ENCODE measurements around the gene RPL22. TPM values are rescaled to one million over a fixed set of nuclear protein-coding genes. Genes with fewer than 3 reads are reported as not detected.

Gene RPL22
- polyA plus RNA-seq, 6 donors from 2014 or later: 148 to 237 (median 187) TPM

GRCh38 chr1:6241887-6242740, 42.7 kb upstream of the RPL22 start:
- DNase-seq: no peak
- Mint-ChIP-seq H3K9me3 (peaks cover 0 to 2% (median 0%) of the 10 kb centered on the region in 7 donors), H3K27me3 (peaks cover 35 to 69% (median 40%) of the 10 kb centered on the region in 3 donors), H3K4me3 (peak overlapping the region in 4 of 8 donors; percentile 9 to 66 (median 57)), H3K27ac (no peak overlapping the region), H3K36me3 (peaks cover 0 to 8% of the 10 kb centered on the region in 2 donors), H3K4me1 (peaks cover 9 to 20% (median 19%) of the 10 kb centered on the region in 3 donors)
- ATAC-seq (ENCODE audit: low read depth in 2 of 2): no peak

DNA sequence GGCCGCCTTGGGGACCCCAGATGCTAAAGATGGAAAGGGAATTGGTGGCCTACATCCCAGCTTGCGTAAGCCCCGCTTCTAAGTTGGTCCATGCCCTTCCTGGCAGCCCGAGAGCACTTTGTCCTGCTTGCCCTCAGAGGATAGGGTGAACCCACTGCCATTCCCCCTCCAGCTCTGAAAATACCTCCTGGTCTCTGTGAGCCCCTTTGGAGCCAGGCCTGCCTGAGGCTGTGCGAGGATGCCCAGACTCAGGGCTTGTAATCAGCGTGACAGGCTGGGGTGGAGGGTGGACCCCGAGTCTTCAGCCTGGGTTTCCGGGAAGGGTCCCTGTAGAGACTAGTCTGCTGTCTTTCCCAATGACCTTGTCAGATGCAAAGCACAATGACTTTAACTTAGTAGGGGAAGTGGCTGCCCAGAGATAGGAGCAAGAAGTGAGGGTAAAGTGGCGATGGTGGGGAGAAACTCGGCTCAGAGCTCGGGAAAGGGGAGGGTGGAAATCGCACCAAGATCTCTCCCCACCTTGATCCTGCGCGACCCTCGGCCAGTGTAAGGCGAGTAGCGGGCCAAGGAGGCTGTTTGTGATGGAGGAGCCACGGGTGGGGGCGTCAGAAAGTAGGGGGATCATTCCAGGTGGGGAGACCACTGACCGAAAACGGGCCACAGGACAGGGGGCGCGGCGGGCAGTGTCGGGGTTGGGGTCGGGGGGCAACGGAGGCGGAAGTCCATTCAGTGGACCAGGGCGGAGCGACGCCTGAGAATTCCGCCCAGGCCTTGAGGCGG, 41.9 kb upstream of the RPL22 start:
- no peaks in the 10 kb centered on the region for H3K9me3 Mint-ChIP-seq
- peaks cover 9 to 13% (median 11%) of the 10 kb centered on the region in 3 donors for H3K4me1 Mint-ChIP-seq
- peak overlapping the region in 3 of 6 donors; percentile 27 to 90 (median 46) for H3K27ac Mint-ChIP-seq
- peaks cover 27 to 61% (median 32%) of the 10 kb centered on the region in 3 donors for H3K27me3 Mint-ChIP-seq
- DNase-seq: no peak
- ATAC-seq (ENCODE audit: low read depth in 2 of 2): no peak
- H3K36me3 Mint-ChIP-seq: peaks cover 0 to 8% of the 10 kb centered on the region in 2 donors
- H3K4me3 Mint-ChIP-seq: peak overlapping the region in 5 of 8 donors; percentile 51 to 66 (median 62)

DNA sequence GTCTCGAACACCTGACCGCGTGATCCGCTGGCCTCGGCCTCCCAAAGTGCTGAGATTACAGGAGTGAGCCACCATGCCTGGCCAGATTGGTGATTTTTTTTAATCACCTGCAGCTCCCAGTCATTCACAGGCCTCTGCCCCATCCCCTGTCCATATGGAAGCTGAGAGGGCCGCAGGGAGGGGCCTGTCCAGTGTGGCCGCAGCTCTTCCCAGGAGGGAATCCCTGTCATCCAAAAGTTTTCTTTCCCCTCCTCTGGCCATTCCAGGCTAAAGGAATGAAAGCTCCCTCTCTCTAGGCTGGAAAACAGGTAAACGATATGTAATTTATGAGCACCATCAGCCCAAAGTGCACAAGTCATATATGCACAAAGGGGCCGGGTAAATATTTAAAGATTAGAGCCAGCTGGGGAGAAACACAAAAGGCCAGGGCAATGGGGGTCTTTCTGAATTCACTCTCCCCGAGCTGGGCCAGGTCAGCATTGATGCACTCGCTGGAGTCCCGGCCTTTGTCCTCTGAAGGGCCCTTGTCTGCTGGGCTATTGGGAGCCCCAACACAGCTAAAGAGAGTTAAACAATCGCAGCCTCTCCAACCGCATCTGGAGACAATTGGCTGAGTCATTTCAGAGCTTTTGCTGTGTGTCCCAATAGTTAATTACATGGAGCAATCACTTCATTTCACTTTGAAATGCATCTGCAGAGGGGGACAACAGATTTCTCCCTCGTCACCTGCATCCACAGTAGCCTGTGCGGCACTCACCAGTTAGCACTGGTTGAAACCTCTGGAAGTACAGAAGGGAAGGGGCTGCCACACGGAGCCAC, 40.8 kb upstream of the RPL22 start:
- H3K4me3 Mint-ChIP-seq: no peak overlapping the region
- no peaks in the 10 kb centered on the region for H3K9me3 Mint-ChIP-seq
- H3K27ac Mint-ChIP-seq: no peak overlapping the region
- DNase-seq: no peak
- H3K27me3 Mint-ChIP-seq: peaks cover 27 to 59% (median 32%) of the 10 kb centered on the region in 3 donors
- peaks cover 9 to 14% (median 11%) of the 10 kb centered on the region in 3 donors for H3K4me1 Mint-ChIP-seq
- no peak for ATAC-seq (ENCODE audit: low read depth in 2 of 2)
- H3K36me3 Mint-ChIP-seq: peaks cover 0 to 8% of the 10 kb centered on the region in 2 donors

GRCh38 chr1:6239213-6239752, 39.9 kb upstream of the RPL22 start:
- Mint-ChIP-seq H3K4me1 (peaks cover 5 to 17% (median 17%) of the 10 kb centered on the region in 3 donors), H3K27ac (no peak overlapping the region), H3K27me3 (peaks cover 26 to 51% (median 27%) of the 10 kb centered on the region in 3 donors), H3K4me3 (peak overlapping the region in 3 of 8 donors; percentile 15 to 53 (median 39)), H3K36me3 (peaks cover 0 to 8% of the 10 kb centered on the region in 2 donors), H3K9me3 (no peaks in the 10 kb centered on the region)
- no peak for DNase-seq
- ATAC-seq (ENCODE audit: low read depth in 2 of 2): no peak

- H3K27ac Mint-ChIP-seq: peak overlapping the region in 1 of 6 donors; percentile 21
These were observed 37.7 kb upstream of the RPL22 start for GRCh38 chr1:6237093-6237492.

DNA sequence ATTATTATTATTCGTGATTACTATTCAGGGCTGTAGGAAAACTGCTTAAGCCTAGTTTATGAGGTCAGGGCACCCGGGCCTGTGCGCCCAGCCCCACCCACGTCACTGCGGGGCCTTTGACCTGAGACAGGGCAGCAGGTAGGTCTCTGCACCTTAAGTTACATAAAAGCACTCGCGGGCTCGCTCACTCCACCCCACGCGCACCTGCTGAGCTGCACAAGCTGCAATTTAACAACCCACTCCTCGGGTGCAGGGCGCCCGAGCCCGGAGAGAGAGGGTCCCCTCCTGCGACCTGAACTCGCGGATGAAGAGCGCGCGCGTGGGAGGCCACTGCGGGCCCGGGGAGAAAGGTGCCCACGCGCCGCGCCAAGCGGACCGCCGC, 35.9 kb upstream of the RPL22 start:
- DNase-seq (no peak), ATAC-seq (ENCODE audit: low read depth in 2 of 2) (peak; percentile 10 to 12)
- Mint-ChIP-seq H3K4me3 (peak overlapping the region; percentile 81 to 92 (median 86)), H3K27ac (peak overlapping the region in 3 of 6 donors; percentile 33 to 69 (median 67)), H3K36me3 (peaks cover 0 to 5% of the 10 kb centered on the region in 2 donors), H3K27me3 (peaks cover 8 to 22% (median 15%) of the 10 kb centered on the region in 3 donors), H3K9me3 (no peaks in the 10 kb centered on the region), H3K4me1 (peaks cover 0 to 19% (median 13%) of the 10 kb centered on the region in 3 donors)

More at GRCh38 chr1:6237093-6237492, 37.7 kb upstream of the RPL22 start:
- peaks cover 5 to 28% (median 20%) of the 10 kb centered on the region in 3 donors for H3K4me1 Mint-ChIP-seq
- H3K27me3 Mint-ChIP-seq: peaks cover 18 to 36% (median 27%) of the 10 kb centered on the region in 3 donors
- DNase-seq (no peak), ATAC-seq (ENCODE audit: low read depth in 2 of 2) (no peak)
- H3K36me3 Mint-ChIP-seq: peaks cover 5 to 8% of the 10 kb centered on the region in 2 donors
- H3K4me3 Mint-ChIP-seq: peak overlapping the region; percentile 47 to 81 (median 74)
- no peaks in the 10 kb centered on the region for H3K9me3 Mint-ChIP-seq

DNA sequence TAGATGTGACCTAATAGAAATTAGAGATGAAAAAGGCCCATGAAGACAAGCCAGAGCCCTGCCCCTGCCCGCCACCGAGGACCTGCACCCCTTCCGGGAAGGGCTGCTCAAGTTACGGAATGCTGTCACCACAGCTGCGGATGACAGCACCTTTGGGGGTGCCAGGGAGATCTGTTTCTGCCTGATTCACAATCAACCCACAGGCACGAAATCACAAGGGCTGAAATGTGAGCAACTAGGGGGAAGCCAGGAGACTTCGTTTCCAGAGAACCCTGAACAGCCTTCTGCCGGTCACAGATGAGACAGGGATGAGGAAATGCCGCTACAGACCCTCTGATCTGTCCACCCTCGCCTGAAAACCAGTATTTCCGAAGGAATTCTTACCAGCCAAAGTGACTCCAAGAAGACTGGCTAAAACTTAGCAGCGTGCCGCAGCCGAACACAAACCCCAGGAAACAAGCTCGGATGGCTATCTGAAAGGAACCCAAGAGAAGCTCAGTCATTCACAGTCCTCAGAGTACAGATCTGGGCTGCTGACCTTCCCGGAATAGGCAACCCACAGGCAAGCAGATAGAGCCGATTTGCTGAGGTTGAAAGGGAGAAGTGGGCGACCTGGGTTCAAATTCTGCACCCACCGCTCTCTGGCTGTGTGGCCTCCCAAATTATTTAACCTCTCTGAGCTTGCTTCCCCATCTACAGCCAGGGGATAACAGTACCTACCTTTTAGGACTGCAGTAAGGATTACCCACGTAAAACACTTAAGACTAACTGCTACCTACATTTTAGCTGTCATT, 35.3 kb upstream of the RPL22 start:
- ATAC-seq (ENCODE audit: low read depth in 2 of 2) (no peak), DNase-seq (no peak)
- Mint-ChIP-seq H3K36me3 (peaks cover 0 to 5% of the 10 kb centered on the region in 2 donors), H3K9me3 (no peaks in the 10 kb centered on the region), H3K4me1 (peaks cover 0 to 19% (median 13%) of the 10 kb centered on the region in 3 donors), H3K27me3 (peaks cover 8 to 16% (median 12%) of the 10 kb centered on the region in 3 donors), H3K27ac (peak overlapping the region in 3 of 6 donors; percentile 7 to 67 (median 33)), H3K4me3 (peak overlapping the region; percentile 81 to 92 (median 86))

DNA sequence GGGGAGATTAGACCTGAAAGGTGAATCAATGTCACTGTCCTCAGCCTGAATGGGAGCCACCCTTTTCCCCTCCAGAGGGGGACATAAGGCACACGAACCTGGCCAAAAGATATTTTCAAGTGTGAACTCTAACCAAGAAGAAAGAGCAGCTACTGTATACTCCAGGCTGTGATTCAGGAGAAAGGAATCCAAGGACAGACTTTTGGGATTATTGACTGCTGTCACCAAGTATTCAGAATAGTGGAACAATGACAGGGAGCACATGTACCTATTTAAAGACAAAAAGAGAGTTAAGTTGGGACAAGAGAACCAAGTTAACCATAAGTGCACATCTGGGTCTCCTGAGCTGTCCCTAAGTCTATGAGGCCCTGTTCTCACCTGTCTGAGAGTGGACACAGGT, 34.0 kb upstream of the RPL22 start:
- Mint-ChIP-seq H3K4me1 (peaks cover 0 to 19% (median 13%) of the 10 kb centered on the region in 3 donors), H3K4me3 (peak overlapping the region in 6 of 8 donors; percentile 9 to 89 (median 60)), H3K36me3 (peaks cover 0 to 5% of the 10 kb centered on the region in 2 donors), H3K9me3 (no peaks in the 10 kb centered on the region), H3K27me3 (peaks cover 0 to 4% (median under 1%) of the 10 kb centered on the region in 3 donors), H3K27ac (no peak overlapping the region)
- DNase-seq: no peak
- ATAC-seq (ENCODE audit: low read depth in 2 of 2): no peak

GRCh38 chr1:6225651-6226050, 26.3 kb upstream of the RPL22 start:
- Mint-ChIP-seq H3K27ac (peak overlapping the region in 1 of 6 donors; percentile 60), H3K27me3 (no peaks in the 10 kb centered on the region), H3K36me3 (peaks cover 0 to 11% of the 10 kb centered on the region in 2 donors), H3K4me1 (no peaks in the 10 kb centered on the region), H3K4me3 (no peak overlapping the region), H3K9me3 (no peaks in the 10 kb centered on the region)
- ATAC-seq (ENCODE audit: low read depth in 2 of 2): no peak
- DNase-seq: no peak

DNA sequence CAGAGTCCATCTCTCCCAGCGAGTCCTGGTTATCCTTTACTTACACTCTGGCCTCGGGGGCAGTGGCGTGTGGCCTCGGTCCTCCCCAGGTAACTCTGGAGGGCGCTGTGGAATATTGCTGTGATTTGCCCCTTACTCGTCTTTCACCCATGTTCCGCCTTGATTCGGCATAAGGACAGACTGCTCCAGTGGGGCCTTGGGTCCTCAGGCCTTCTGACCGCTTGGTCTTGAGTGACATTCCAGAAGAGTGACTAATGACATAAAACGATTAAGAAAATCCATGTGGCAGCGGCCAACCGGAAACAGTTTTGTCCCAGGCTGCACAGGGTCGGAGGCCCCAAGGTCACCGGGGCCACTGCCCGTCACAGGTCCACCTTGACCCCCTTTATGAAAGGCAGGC, 25.3 kb upstream of the RPL22 start:
- Mint-ChIP-seq H3K4me1 (no peaks in the 10 kb centered on the region), H3K4me3 (no peak overlapping the region), H3K27me3 (no peaks in the 10 kb centered on the region), H3K27ac (no peak overlapping the region), H3K9me3 (no peaks in the 10 kb centered on the region), H3K36me3 (peaks cover 0 to 11% of the 10 kb centered on the region in 2 donors)
- no peak for DNase-seq
- ATAC-seq (ENCODE audit: low read depth in 2 of 2): no peak

DNA sequence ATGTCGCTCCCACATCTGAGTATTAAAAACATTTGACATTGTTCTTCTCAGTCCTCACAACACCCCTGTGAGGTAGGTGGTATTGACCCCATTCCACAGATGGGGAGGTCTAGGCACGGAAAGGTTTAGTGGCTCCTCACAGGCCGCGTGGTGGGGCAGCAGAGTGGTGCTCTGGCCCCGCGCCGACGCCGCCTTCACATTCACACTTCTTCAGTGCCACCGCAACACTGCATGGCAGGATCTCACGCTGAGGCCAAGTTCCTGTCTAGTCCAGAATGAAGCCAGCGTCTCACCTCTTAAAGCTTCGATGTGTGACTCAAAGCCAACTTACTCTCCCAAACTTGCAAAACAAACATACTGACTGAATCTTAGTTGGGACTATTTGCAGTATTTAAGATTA, 24.2 kb upstream of the RPL22 start:
- ATAC-seq (ENCODE audit: low read depth in 2 of 2) (no peak), DNase-seq (no peak)
- Mint-ChIP-seq H3K27ac (peak overlapping the region in 1 of 6 donors; percentile 4), H3K4me3 (no peak overlapping the region), H3K36me3 (peaks cover 0 to 11% of the 10 kb centered on the region in 2 donors), H3K4me1 (no peaks in the 10 kb centered on the region), H3K27me3 (no peaks in the 10 kb centered on the region), H3K9me3 (no peaks in the 10 kb centered on the region)

DNA sequence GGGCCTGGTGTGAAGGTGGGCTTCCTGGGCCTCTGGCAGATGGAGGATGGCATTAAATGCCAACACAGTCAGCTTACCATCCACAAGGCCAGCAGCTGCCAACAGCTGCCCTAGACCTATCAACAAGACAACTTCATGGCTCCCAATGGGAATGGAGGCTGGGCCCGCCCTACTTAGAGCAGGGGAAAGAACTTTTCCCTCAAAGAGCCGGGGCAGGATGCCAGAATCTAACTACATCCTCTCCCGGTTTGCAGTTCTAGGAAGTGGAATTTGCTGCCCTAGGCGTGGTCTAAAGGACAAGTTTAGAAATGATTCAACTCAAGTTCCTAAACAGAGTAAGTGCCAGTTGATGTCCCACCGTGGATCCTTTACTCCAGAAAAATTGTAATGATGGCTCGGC, 23.2 kb upstream of the RPL22 start:
- H3K9me3 Mint-ChIP-seq: no peaks in the 10 kb centered on the region
- ATAC-seq (ENCODE audit: low read depth in 2 of 2) (no peak), DNase-seq (no peak)
- H3K36me3 Mint-ChIP-seq: peaks cover 0 to 11% of the 10 kb centered on the region in 2 donors
- peaks cover 0 to 4% (median 0%) of the 10 kb centered on the region in 3 donors for H3K4me1 Mint-ChIP-seq
- peaks cover 0 to 5% (median 4%) of the 10 kb centered on the region in 3 donors for H3K27me3 Mint-ChIP-seq
- H3K4me3 Mint-ChIP-seq: no peak overlapping the region
- no peak overlapping the region for H3K27ac Mint-ChIP-seq

All from naive B cell (primary cell).